ENCODE results near the gene ATG7. TPM values are rescaled to one million over a fixed set of nuclear protein-coding genes. Genes with fewer than 3 reads are reported as not detected.

The ATG7 gene
- total and polyA plus RNA-seq, 2 experiments from 2014 or later: 18.4 to 38.6 TPM

GRCh38 chr3:11467875-11468274, 195.7 kb downstream of the ATG7 start:
- no peaks in the 10 kb centered on the region for H3K79me2 ChIP-seq
- H3K27me3 ChIP-seq: no peaks in the 10 kb centered on the region
- peaks cover 10% of the 10 kb centered on the region for H3K4me1 ChIP-seq (ENCODE audit: insufficient read depth)
- no peaks in the 10 kb centered on the region for H3K9me3 ChIP-seq (ENCODE audit: low read depth)
- H4K20me1 ChIP-seq (ENCODE audit: insufficient read depth, poor library complexity, severe bottlenecking): no peaks in the 10 kb centered on the region
- no peak overlapping the region for H2AFZ ChIP-seq
- WGBS (ENCODE audit: low lambda C conversion rate, missing lambda C conversion rate): 95% methylated on average over 4 of the region's 4 CpGs
- no peak overlapping the region for H3K27ac ChIP-seq
- no peak overlapping the region for H3K4me3 ChIP-seq
- TF ChIP-seq, protein P1, sequence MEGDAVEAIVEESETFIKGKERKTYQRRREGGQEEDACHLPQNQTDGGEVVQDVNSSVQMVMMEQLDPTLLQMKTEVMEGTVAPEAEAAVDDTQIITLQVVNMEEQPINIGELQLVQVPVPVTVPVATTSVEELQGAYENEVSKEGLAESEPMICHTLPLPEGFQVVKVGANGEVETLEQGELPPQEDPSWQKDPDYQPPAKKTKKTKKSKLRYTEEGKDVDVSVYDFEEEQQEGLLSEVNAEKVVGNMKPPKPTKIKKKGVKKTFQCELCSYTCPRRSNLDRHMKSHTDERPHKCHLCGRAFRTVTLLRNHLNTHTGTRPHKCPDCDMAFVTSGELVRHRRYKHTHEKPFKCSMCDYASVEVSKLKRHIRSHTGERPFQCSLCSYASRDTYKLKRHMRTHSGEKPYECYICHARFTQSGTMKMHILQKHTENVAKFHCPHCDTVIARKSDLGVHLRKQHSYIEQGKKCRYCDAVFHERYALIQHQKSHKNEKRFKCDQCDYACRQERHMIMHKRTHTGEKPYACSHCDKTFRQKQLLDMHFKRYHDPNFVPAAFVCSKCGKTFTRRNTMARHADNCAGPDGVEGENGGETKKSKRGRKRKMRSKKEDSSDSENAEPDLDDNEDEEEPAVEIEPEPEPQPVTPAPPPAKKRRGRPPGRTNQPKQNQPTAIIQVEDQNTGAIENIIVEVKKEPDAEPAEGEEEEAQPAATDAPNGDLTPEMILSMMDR (IDR thresholded peaks at IDR 0.05; ENCODE audit: poor library complexity): no peak
- TF ChIP-seq EZH2phosphoT487 (IDR thresholded peaks at IDR 0.05; ENCODE audit: low read depth, severe bottlenecking, unreplicated experiment) (no peak), EZH2 (IDR thresholded peaks at IDR 0.05; ENCODE audit: borderline replicate concordance) (no peak)
- DNase-seq (ENCODE audit: low spot score): no peak
- H3K9me2 ChIP-seq (replicated peaks; ENCODE audit: insufficient read depth): no peaks in the 10 kb centered on the region
- H3K4me2 ChIP-seq: no peak overlapping the region
- no peaks in the 10 kb centered on the region for H3K36me3 ChIP-seq (replicated peaks; ENCODE audit: insufficient read depth, low read depth)

DNA sequence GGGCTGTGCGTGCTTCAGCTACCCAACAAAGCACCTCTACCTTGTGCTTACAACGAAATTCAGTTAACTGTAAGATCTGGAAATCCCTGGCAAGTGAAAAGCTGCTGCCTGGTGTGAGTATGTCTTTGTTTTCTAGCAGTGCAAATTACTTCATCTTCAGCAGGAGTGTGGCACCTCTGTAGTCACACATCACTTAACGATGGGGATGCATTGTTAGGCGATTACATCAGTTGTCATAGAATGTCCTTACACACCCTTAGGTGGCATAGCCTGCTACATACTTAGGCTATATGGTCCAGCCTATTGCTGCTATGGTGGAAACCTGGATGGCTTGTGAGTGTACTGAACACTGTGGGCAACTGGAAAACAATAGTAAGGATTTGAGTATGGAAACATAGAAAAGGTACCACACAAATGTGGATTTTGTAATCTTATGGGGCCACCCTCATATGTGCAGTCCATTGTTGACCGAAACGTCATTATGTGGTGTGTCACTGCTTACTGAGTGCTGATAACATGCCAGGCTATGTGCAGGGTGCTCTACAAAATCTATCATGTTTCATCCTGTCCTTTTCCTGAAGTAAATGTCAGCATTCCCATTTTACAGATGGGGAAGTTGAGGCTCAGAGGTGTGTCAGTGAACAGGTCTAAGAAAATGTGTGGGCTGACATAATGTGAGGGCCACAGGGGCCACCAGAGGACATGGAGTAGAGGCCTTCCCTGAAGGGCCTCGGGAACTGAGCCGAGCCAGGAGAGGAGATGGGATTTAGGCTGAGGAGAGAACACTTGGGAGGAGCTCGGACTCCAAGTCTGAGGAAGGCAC, 198.0 kb downstream of the ATG7 start:
- DNase-seq (ENCODE audit: low spot score): no peak
- H3K27me3 ChIP-seq: no peaks in the 10 kb centered on the region
- no peak overlapping the region for H3K27ac ChIP-seq
- H3K9me2 ChIP-seq (replicated peaks; ENCODE audit: insufficient read depth): no peaks in the 10 kb centered on the region
- TF ChIP-seq, protein P1 (IDR thresholded peaks at IDR 0.05; ENCODE audit: poor library complexity): no peak
- TF ChIP-seq EZH2phosphoT487 (IDR thresholded peaks at IDR 0.05; ENCODE audit: low read depth, severe bottlenecking, unreplicated experiment) (no peak), EZH2 (IDR thresholded peaks at IDR 0.05; ENCODE audit: borderline replicate concordance) (no peak)
- no peak overlapping the region for H2AFZ ChIP-seq
- no peak overlapping the region for H3K4me2 ChIP-seq
- no peak overlapping the region for H3K4me3 ChIP-seq
- no peaks in the 10 kb centered on the region for H4K20me1 ChIP-seq (ENCODE audit: insufficient read depth, poor library complexity, severe bottlenecking)
- H3K79me2 ChIP-seq: no peaks in the 10 kb centered on the region
- H3K36me3 ChIP-seq (replicated peaks; ENCODE audit: insufficient read depth, low read depth): no peaks in the 10 kb centered on the region
- H3K9me3 ChIP-seq (ENCODE audit: low read depth): no peaks in the 10 kb centered on the region
- H3K4me1 ChIP-seq (ENCODE audit: insufficient read depth): peaks cover 10% of the 10 kb centered on the region
- 80% methylated on average over 9 of the region's 9 CpGs for WGBS (ENCODE audit: low lambda C conversion rate, missing lambda C conversion rate)

GRCh38 chr3:11475324-11475723, 203.1 kb downstream of the ATG7 start:
- 86% methylated on average over 6 of the region's 6 CpGs for WGBS (ENCODE audit: low lambda C conversion rate, missing lambda C conversion rate)
- no peak for TF ChIP-seq EZH2 (IDR thresholded peaks at IDR 0.05; ENCODE audit: borderline replicate concordance)
- TF ChIP-seq, protein P1 (IDR thresholded peaks at IDR 0.05; ENCODE audit: poor library complexity): no peak
- TF ChIP-seq EZH2phosphoT487 (IDR thresholded peaks at IDR 0.05; ENCODE audit: low read depth, severe bottlenecking, unreplicated experiment): no peak
- Histone ChIP-seq H3K4me2 (no peak overlapping the region), H4K20me1 (ENCODE audit: insufficient read depth, poor library complexity, severe bottlenecking) (no peaks in the 10 kb centered on the region), H3K4me3 (no peak overlapping the region), H3K79me2 (no peaks in the 10 kb centered on the region), H3K4me1 (ENCODE audit: insufficient read depth) (peaks cover 28% of the 10 kb centered on the region), H3K9me3 (ENCODE audit: low read depth) (no peaks in the 10 kb centered on the region), H3K9me2 (replicated peaks; ENCODE audit: insufficient read depth) (no peaks in the 10 kb centered on the region), H3K27me3 (no peaks in the 10 kb centered on the region), H2AFZ (no peak overlapping the region), H3K36me3 (replicated peaks; ENCODE audit: insufficient read depth, low read depth) (no peaks in the 10 kb centered on the region), H3K27ac (no peak overlapping the region)
- no peak for DNase-seq (ENCODE audit: low spot score)

Data from hepatocyte (in vitro differentiated cells).